Measurements from ENCODE around the gene PACSIN1.

The PACSIN1 gene

DNA sequence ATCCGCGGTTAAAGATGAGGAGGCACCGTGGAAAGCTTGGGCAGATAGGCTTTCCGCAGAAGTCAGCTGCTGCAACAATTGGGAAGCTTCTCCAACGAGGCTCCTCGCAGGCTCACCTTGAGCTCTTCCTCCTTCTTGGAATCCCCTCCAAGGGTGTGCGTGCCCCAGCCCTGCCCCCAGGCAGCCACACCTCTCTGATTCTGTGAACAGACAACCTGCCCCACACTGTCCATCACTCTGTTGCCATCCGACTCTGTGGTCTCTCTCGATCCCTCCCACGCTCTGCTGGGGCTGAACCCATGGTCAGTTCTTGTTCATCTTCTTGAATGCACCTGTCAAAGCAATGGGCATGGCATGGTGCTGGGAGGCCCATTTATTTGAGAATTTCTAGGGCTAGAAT, 31.5 kb downstream of the PACSIN1 start:
- H3K23ac ChIP-seq (ENCODE audit: low read depth, low read length, poor library complexity) = no peak overlapping the region
- H3K9me3 ChIP-seq (replicated peaks in 1 of 2; ENCODE audit: control insufficient read depth in 2 of 2, insufficient read depth in 1 of 2, low read depth in 1 of 2, low read length in 2 of 2) = peaks cover 7 to 9% of the 10 kb centered on the region in 2 donors
- H3K4me1 ChIP-seq (ENCODE audit: control insufficient read depth in 2 of 2, insufficient read depth in 1 of 2, low read depth in 1 of 2, low read length in 2 of 2) = no peaks in the 10 kb centered on the region
- no peak overlapping the region for H3K4ac ChIP-seq (ENCODE audit: low read length)
- no peak overlapping the region for H2BK120ac ChIP-seq (ENCODE audit: low read depth, low read length)
- no peak overlapping the region for H2BK5ac ChIP-seq (ENCODE audit: low read length)
- no peak overlapping the region for H3K9ac ChIP-seq (ENCODE audit: low read depth, low read length, poor library complexity)
- H3K18ac ChIP-seq (ENCODE audit: low read length) = no peak overlapping the region
- no peak overlapping the region for H4K91ac ChIP-seq (ENCODE audit: low read depth, low read length, poor library complexity)
- no peak overlapping the region for H2BK15ac ChIP-seq (ENCODE audit: low read length)
- H3K79me1 ChIP-seq (ENCODE audit: low read depth, low read length) = no peaks in the 10 kb centered on the region
- H3K36me3 ChIP-seq (replicated peaks in 1 of 2; ENCODE audit: control insufficient read depth in 2 of 2, insufficient read depth in 2 of 2, low read length in 2 of 2) = no peaks in the 10 kb centered on the region
- H2AFZ ChIP-seq (ENCODE audit: low read length) = no peak overlapping the region
- no peak overlapping the region for H3K4me3 ChIP-seq (ENCODE audit: low read length in 2 of 2)
- no peak overlapping the region for H3K4me2 ChIP-seq (ENCODE audit: insufficient read depth, low read length, poor library complexity, severe bottlenecking)
- no peak overlapping the region for H4K8ac ChIP-seq (ENCODE audit: low read depth, low read length)
- no peak overlapping the region for H3K27ac ChIP-seq (replicated peaks; ENCODE audit: low read length)
- WGBS, 2 donors (ENCODE audit: extremely low coverage in 2 of 2, insufficient read length in 2 of 2, insufficient replicate concordance in 1 of 2) = no CpG with 5 or more reads among the region's 10 CpGs
- H2BK12ac ChIP-seq (ENCODE audit: low read length) = no peak overlapping the region
- H3K27me3 ChIP-seq (ENCODE audit: control insufficient read depth in 3 of 3, insufficient read depth in 3 of 3, low read depth in 1 of 3, low read length in 3 of 3) = peaks cover 0 to 15% (median 0%) of the 10 kb centered on the region in 3 experiments
- H2AK5ac ChIP-seq (ENCODE audit: low read depth, low read length) = no peak overlapping the region
- H3K14ac ChIP-seq (ENCODE audit: low read length) = no peak overlapping the region
- no peak for DNase-seq (ENCODE audit: low spot score)

DNA sequence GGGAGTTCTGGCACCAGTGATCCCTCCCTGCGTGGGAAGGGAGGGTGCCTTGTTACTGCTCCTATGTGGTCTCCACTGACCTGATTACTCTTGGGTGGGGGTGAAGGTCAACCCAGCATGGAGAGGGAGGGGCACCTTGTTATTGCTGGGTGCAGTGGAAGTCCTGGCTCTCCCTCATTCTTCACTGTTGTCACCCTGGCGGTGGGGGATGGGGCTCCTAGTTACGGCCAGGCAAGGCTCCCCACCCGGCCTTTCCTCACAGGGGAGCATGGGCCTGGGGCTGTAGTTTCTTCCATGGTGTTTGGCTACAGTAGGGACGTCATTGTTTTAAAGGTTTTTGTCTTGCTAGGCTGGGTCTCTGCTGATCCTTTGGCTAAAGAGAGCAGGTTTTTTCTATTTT, 40.8 kb downstream of the PACSIN1 start:
- no peak overlapping the region for H2BK5ac ChIP-seq (ENCODE audit: low read length)
- H2BK12ac ChIP-seq (ENCODE audit: low read length) = no peak overlapping the region
- H2AK5ac ChIP-seq (ENCODE audit: low read depth, low read length) = no peak overlapping the region
- H3K9me3 ChIP-seq (replicated peaks in 1 of 2; ENCODE audit: control insufficient read depth in 2 of 2, insufficient read depth in 1 of 2, low read depth in 1 of 2, low read length in 2 of 2) = peaks cover 0 to 4% of the 10 kb centered on the region in 2 donors
- H3K27ac ChIP-seq (replicated peaks; ENCODE audit: low read length) = no peak overlapping the region
- no peak overlapping the region for H2BK120ac ChIP-seq (ENCODE audit: low read depth, low read length)
- H3K4me1 ChIP-seq (ENCODE audit: control insufficient read depth in 2 of 2, insufficient read depth in 1 of 2, low read depth in 1 of 2, low read length in 2 of 2) = no peaks in the 10 kb centered on the region
- H3K23ac ChIP-seq (ENCODE audit: low read depth, low read length, poor library complexity) = no peak overlapping the region
- peaks cover 0 to 7% (median 0%) of the 10 kb centered on the region in 3 experiments for H3K27me3 ChIP-seq (ENCODE audit: control insufficient read depth in 3 of 3, insufficient read depth in 3 of 3, low read depth in 1 of 3, low read length in 3 of 3)
- no peak overlapping the region for H3K4ac ChIP-seq (ENCODE audit: low read length)
- peak overlapping the region in 1 of 2 donors; percentile 46 for H3K4me3 ChIP-seq (ENCODE audit: low read length in 2 of 2)
- no CpG with 5 or more reads among the region's 5 CpGs for WGBS, 2 donors (ENCODE audit: extremely low coverage in 2 of 2, insufficient read length in 2 of 2, insufficient replicate concordance in 1 of 2)
- H3K9ac ChIP-seq (ENCODE audit: low read depth, low read length, poor library complexity) = no peak overlapping the region
- H3K36me3 ChIP-seq (replicated peaks in 1 of 2; ENCODE audit: control insufficient read depth in 2 of 2, insufficient read depth in 2 of 2, low read length in 2 of 2) = no peaks in the 10 kb centered on the region
- DNase-seq (ENCODE audit: low spot score) = no peak
- H3K4me2 ChIP-seq (ENCODE audit: insufficient read depth, low read length, poor library complexity, severe bottlenecking) = no peak overlapping the region
- H4K8ac ChIP-seq (ENCODE audit: low read depth, low read length) = no peak overlapping the region
- no peak overlapping the region for H2BK15ac ChIP-seq (ENCODE audit: low read length)
- H2AFZ ChIP-seq (ENCODE audit: low read length) = no peak overlapping the region
- peak overlapping the region; percentile 27 for H3K18ac ChIP-seq (ENCODE audit: low read length)
- H3K14ac ChIP-seq (ENCODE audit: low read length) = no peak overlapping the region
- H4K91ac ChIP-seq (ENCODE audit: low read depth, low read length, poor library complexity) = no peak overlapping the region
- H3K79me1 ChIP-seq (ENCODE audit: low read depth, low read length) = no peaks in the 10 kb centered on the region

DNA sequence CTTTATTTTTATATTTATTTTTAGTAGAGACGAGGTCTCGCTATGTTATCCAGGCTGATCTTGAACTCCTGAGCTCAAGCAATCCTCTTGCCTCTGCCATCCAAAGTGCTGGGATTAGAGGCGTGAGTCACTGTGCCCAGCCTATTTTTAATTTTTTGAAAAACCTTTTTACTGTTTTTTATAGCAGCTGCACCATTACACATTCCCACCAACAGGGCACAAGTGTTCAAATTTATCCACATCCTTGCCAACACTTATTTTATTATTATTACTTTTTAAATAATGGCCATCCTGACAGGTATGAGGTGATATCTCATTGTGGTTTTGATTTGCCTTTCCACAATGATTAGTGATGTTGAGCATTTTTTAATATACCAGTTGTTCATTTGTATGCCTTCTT, 42.5 kb downstream of the PACSIN1 start:
- H2BK12ac ChIP-seq (ENCODE audit: low read length) = no peak overlapping the region
- no peak overlapping the region for H3K4me3 ChIP-seq (ENCODE audit: low read length in 2 of 2)
- H3K9me3 ChIP-seq (replicated peaks in 1 of 2; ENCODE audit: control insufficient read depth in 2 of 2, insufficient read depth in 1 of 2, low read depth in 1 of 2, low read length in 2 of 2) = no peaks in the 10 kb centered on the region
- H3K4me2 ChIP-seq (ENCODE audit: insufficient read depth, low read length, poor library complexity, severe bottlenecking) = no peak overlapping the region
- H3K18ac ChIP-seq (ENCODE audit: low read length) = no peak overlapping the region
- no peak overlapping the region for H2BK5ac ChIP-seq (ENCODE audit: low read length)
- no peak overlapping the region for H3K23ac ChIP-seq (ENCODE audit: low read depth, low read length, poor library complexity)
- no CpG with 5 or more reads among the region's 3 CpGs for WGBS, 2 donors (ENCODE audit: extremely low coverage in 2 of 2, insufficient read length in 2 of 2, insufficient replicate concordance in 1 of 2)
- H2AFZ ChIP-seq (ENCODE audit: low read length) = no peak overlapping the region
- no peak overlapping the region for H2AK5ac ChIP-seq (ENCODE audit: low read depth, low read length)
- no peak overlapping the region for H2BK15ac ChIP-seq (ENCODE audit: low read length)
- no peaks in the 10 kb centered on the region for H3K79me1 ChIP-seq (ENCODE audit: low read depth, low read length)
- H3K27ac ChIP-seq (replicated peaks; ENCODE audit: low read length) = no peak overlapping the region
- no peak for DNase-seq (ENCODE audit: low spot score)
- H2BK120ac ChIP-seq (ENCODE audit: low read depth, low read length) = no peak overlapping the region
- no peak overlapping the region for H4K91ac ChIP-seq (ENCODE audit: low read depth, low read length, poor library complexity)
- H3K4me1 ChIP-seq (ENCODE audit: control insufficient read depth in 2 of 2, insufficient read depth in 1 of 2, low read depth in 1 of 2, low read length in 2 of 2) = peaks cover 0 to 4% of the 10 kb centered on the region in 2 donors
- no peak overlapping the region for H4K8ac ChIP-seq (ENCODE audit: low read depth, low read length)
- peaks cover 0 to 15% (median 0%) of the 10 kb centered on the region in 3 experiments for H3K27me3 ChIP-seq (ENCODE audit: control insufficient read depth in 3 of 3, insufficient read depth in 3 of 3, low read depth in 1 of 3, low read length in 3 of 3)
- H3K36me3 ChIP-seq (replicated peaks in 1 of 2; ENCODE audit: control insufficient read depth in 2 of 2, insufficient read depth in 2 of 2, low read length in 2 of 2) = no peaks in the 10 kb centered on the region
- no peak overlapping the region for H3K14ac ChIP-seq (ENCODE audit: low read length)
- no peak overlapping the region for H3K9ac ChIP-seq (ENCODE audit: low read depth, low read length, poor library complexity)
- no peak overlapping the region for H3K4ac ChIP-seq (ENCODE audit: low read length)

DNA sequence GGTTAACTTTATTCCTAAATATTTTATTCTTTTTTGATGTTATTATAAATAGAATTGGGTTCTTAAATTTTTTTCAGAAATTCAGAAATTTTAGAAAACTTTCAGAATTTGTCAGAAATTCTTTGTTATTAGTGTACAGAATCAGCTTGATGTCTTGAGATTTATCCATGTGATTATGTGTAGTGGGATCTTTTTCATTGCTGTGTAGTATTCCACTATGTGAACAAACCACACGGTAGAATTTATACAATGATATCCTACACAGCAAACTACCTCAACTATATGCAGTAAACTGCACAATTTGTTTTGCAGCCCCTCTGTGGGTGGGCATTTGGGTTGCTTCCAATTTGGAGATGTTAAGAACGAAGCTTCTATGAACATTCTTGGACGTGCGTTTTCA, 43.9 kb downstream of the PACSIN1 start:
- no peak overlapping the region for H3K23ac ChIP-seq (ENCODE audit: low read depth, low read length, poor library complexity)

More for the DNA sequence above, 43.9 kb downstream of the PACSIN1 start:
- H2BK5ac ChIP-seq (ENCODE audit: low read length) = no peak overlapping the region
- peaks cover 4 to 15% of the 10 kb centered on the region in 2 donors for H3K4me1 ChIP-seq (ENCODE audit: control insufficient read depth in 2 of 2, insufficient read depth in 1 of 2, low read depth in 1 of 2, low read length in 2 of 2)
- H2AK5ac ChIP-seq (ENCODE audit: low read depth, low read length) = no peak overlapping the region
- no peak overlapping the region for H3K9ac ChIP-seq (ENCODE audit: low read depth, low read length, poor library complexity)
- no peak overlapping the region for H3K18ac ChIP-seq (ENCODE audit: low read length)
- H2BK12ac ChIP-seq (ENCODE audit: low read length) = no peak overlapping the region
- H2BK120ac ChIP-seq (ENCODE audit: low read depth, low read length) = no peak overlapping the region
- peaks cover 0 to 26% (median 6%) of the 10 kb centered on the region in 3 experiments for H3K27me3 ChIP-seq (ENCODE audit: control insufficient read depth in 3 of 3, insufficient read depth in 3 of 3, low read depth in 1 of 3, low read length in 3 of 3)
- no peaks in the 10 kb centered on the region for H3K36me3 ChIP-seq (replicated peaks in 1 of 2; ENCODE audit: control insufficient read depth in 2 of 2, insufficient read depth in 2 of 2, low read length in 2 of 2)
- H3K14ac ChIP-seq (ENCODE audit: low read length) = no peak overlapping the region
- no peak overlapping the region for H2BK15ac ChIP-seq (ENCODE audit: low read length)
- no peak overlapping the region for H3K4ac ChIP-seq (ENCODE audit: low read length)
- H2AFZ ChIP-seq (ENCODE audit: low read length) = no peak overlapping the region
- no peak for DNase-seq (ENCODE audit: low spot score)
- no peak overlapping the region for H3K4me3 ChIP-seq (ENCODE audit: low read length in 2 of 2)
- no peaks in the 10 kb centered on the region for H3K79me1 ChIP-seq (ENCODE audit: low read depth, low read length)
- no peaks in the 10 kb centered on the region for H3K9me3 ChIP-seq (replicated peaks in 1 of 2; ENCODE audit: control insufficient read depth in 2 of 2, insufficient read depth in 1 of 2, low read depth in 1 of 2, low read length in 2 of 2)
- H3K4me2 ChIP-seq (ENCODE audit: insufficient read depth, low read length, poor library complexity, severe bottlenecking) = no peak overlapping the region
- no peak overlapping the region for H4K8ac ChIP-seq (ENCODE audit: low read depth, low read length)
- H4K91ac ChIP-seq (ENCODE audit: low read depth, low read length, poor library complexity) = no peak overlapping the region
- no CpG with 5 or more reads among the region's 4 CpGs for WGBS, 2 donors (ENCODE audit: extremely low coverage in 2 of 2, insufficient read length in 2 of 2, insufficient replicate concordance in 1 of 2)
- H3K27ac ChIP-seq (replicated peaks; ENCODE audit: low read length) = no peak overlapping the region

Measured in neuronal stem cell (in vitro differentiated cells).